ENCODE data around the gene GLIS2. TPM values are rescaled to one million over a fixed set of nuclear protein-coding genes. Genes with fewer than 3 reads are reported as not detected.

GLIS2 gene
- total and polyA plus RNA-seq, 10 of the 15 experiments (the other 5 are each of a cell fraction or from before 2014, with no cell fraction given), result 0.03 to 0.64 (median 0.18) TPM; not detected in 4

- no peak overlapping the region for H3K9ac ChIP-seq (ENCODE audit: control insufficient read depth, insufficient read depth, low read length)
- no peak overlapping the region for H3K4me3 ChIP-seq
- H3K79me2 ChIP-seq (ENCODE audit: control insufficient read depth, insufficient read depth, low read length), result peaks cover 23% of the 10 kb centered on the region
- no peak for FAIRE-seq
- ChIA-PET RAD21 (ENCODE audit: unreplicated experiment) (interaction anchor here (0.6 to 1.3 kb wide), 3 partner anchors 65 to 265 kb away, joined by 3 read pairs; partner anchors contain the start of gene CORO7), SMC1A (ENCODE audit: uncharacterized antibody, unreplicated experiment) (interaction anchor here (0.6 to 1.7 kb wide), 3 partner anchors 24 to 64 kb away, joined by 3 to 5 read pairs (median 3); no protein-coding TSS in a partner anchor), CTCF (interaction anchor here (0.8 to 3.2 kb wide), 5 partner anchors 19 to 98 kb away, joined by 3 to 30 read pairs (median 3); no protein-coding TSS in a partner anchor), POLR2A (interaction anchor here (0.6 to 1.4 kb wide), 5 partner anchors 10 to 1222 kb away, joined by 3 to 10 read pairs (median 7); partner anchors contain the start of gene HMOX2)
- in situ Hi-C loops (cut with MboI) (no loop called here), intact Hi-C loops (cut with micrococcal nuclease; ENCODE audit: unreplicated experiment) (loop anchor here (10.0 kb wide), 1 partner anchor 123 kb away; the partner anchor contains the start of genes HMOX2 and NMRAL1)
- H3K4me2 ChIP-seq (ENCODE audit: control insufficient read depth, insufficient read depth), result no peak overlapping the region
- TF ChIP-seq IKZF2 (IDR thresholded peaks at IDR 0.05), result no peak
- no peak for TF ChIP-seq TAF1 (IDR thresholded peaks at IDR 0.05; ENCODE audit: borderline replicate concordance, low read depth, low read length)
- TF ChIP-seq HDAC6 (IDR thresholded peaks at IDR 0.05; ENCODE audit: unreplicated experiment), result no peak
- no peak for TF ChIP-seq MEF2A (IDR thresholded peaks at IDR 0.05; ENCODE audit: insufficient read depth, low read depth, low read length)
- TF ChIP-seq GATAD2B (conservative IDR thresholded peaks at IDR 0.05; ENCODE audit: low read depth), result no peak
- no peak for TF ChIP-seq BCL11A (IDR thresholded peaks at IDR 0.05; ENCODE audit: low read depth, low read length)
- BruUV-seq (replicated peaks), result no TSS peak
- no peak overlapping the region for H3K27ac ChIP-seq (ENCODE audit: control insufficient read depth, insufficient read depth)
- peaks cover 0 to 3% of the 10 kb centered on the region in 2 experiments; a peak in 3 of 4 replicates for H3K36me3 ChIP-seq (ENCODE audit: control insufficient read depth in 2 of 2, insufficient read depth in 2 of 2, low read length in 1 of 2)
- ATAC-seq, result no peak
- H3K9me3 ChIP-seq (replicated peaks; ENCODE audit: control insufficient read depth, insufficient read depth, low read length), result no peaks in the 10 kb centered on the region
- no peak overlapping the region for H2AFZ ChIP-seq (ENCODE audit: control insufficient read depth, low read depth, low read length)
- 75% methylated on average over 6 of the region's 7 CpGs for WGBS (ENCODE audit: insufficient coverage, insufficient replicate concordance, low lambda C conversion rate, missing lambda C conversion rate)
- no peak for DNase-seq (ENCODE audit: low read depth, low spot score)
- H3K4me1 ChIP-seq (ENCODE audit: control insufficient read depth, insufficient read depth, low read length), result no peaks in the 10 kb centered on the region
- H4K20me1 ChIP-seq (ENCODE audit: control insufficient read depth, insufficient read depth), result no peaks in the 10 kb centered on the region
- H3K27me3 ChIP-seq (replicated peaks in 1 of 2; ENCODE audit: control insufficient read depth in 2 of 2, insufficient read depth in 2 of 2, low read length in 1 of 2), result no peaks in the 10 kb centered on the region
Observed at GRCh38 chr16:4351880-4352279, 36.0 kb downstream of the GLIS2 start.

GRCh38 chr16:4352843-4353242 lies 37.0 kb downstream of the GLIS2 start:
- no peaks in the 10 kb centered on the region for H3K27me3 ChIP-seq (replicated peaks in 1 of 2; ENCODE audit: control insufficient read depth in 2 of 2, insufficient read depth in 2 of 2, low read length in 1 of 2)
- ChIA-PET SMC1A (ENCODE audit: uncharacterized antibody, unreplicated experiment) (no interaction called here), CTCF (interaction anchor here (1.5 to 2.4 kb wide), 2 partner anchors 18 to 99 kb away, joined by 3 to 6 read pairs; no protein-coding TSS in a partner anchor), RAD21 (ENCODE audit: unreplicated experiment) (no interaction called here), POLR2A (interaction anchor here (0.7 to 1.4 kb wide), 2 partner anchors 11 to 81 kb away, joined by 3 read pairs; no protein-coding TSS in a partner anchor)
- no peak overlapping the region for H3K4me2 ChIP-seq (ENCODE audit: control insufficient read depth, insufficient read depth)
- DNase-seq (ENCODE audit: low read depth, low spot score) (no peak), ATAC-seq (no peak), FAIRE-seq (no peak)
- in situ Hi-C loops (cut with MboI), result no loop called here
- no peak overlapping the region for H2AFZ ChIP-seq (ENCODE audit: control insufficient read depth, low read depth, low read length)
- H3K9me3 ChIP-seq (replicated peaks; ENCODE audit: control insufficient read depth, insufficient read depth, low read length), result no peaks in the 10 kb centered on the region
- H4K20me1 ChIP-seq (ENCODE audit: control insufficient read depth, insufficient read depth), result no peaks in the 10 kb centered on the region
- no peak overlapping the region for H3K27ac ChIP-seq (ENCODE audit: control insufficient read depth, insufficient read depth)
- H3K9ac ChIP-seq (ENCODE audit: control insufficient read depth, insufficient read depth, low read length), result no peak overlapping the region
- 83% methylated on average over 5 of the region's 5 CpGs for WGBS (ENCODE audit: insufficient coverage, insufficient replicate concordance, low lambda C conversion rate, missing lambda C conversion rate)
- H3K36me3 ChIP-seq (ENCODE audit: control insufficient read depth in 2 of 2, insufficient read depth in 2 of 2, low read length in 1 of 2), result peaks cover 2 to 3% of the 10 kb centered on the region in 2 experiments
- BruUV-seq (replicated peaks), result no TSS peak
- intact Hi-C loops (cut with micrococcal nuclease; ENCODE audit: unreplicated experiment), result loop anchor here (10.0 kb wide), 1 partner anchor 122 kb away; the partner anchor contains the start of genes HMOX2 and NMRAL1
- H3K4me3 ChIP-seq, result no peak overlapping the region
- H3K4me1 ChIP-seq (ENCODE audit: control insufficient read depth, insufficient read depth, low read length), result no peaks in the 10 kb centered on the region
- peaks cover 23% of the 10 kb centered on the region for H3K79me2 ChIP-seq (ENCODE audit: control insufficient read depth, insufficient read depth, low read length)
- TF ChIP-seq SKIL (IDR thresholded peaks at IDR 0.05; ENCODE audit: low read depth, poor library complexity, severe bottlenecking) (no peak), ZNF687 (IDR thresholded peaks at IDR 0.05) (no peak), NR2C1 (IDR thresholded peaks at IDR 0.05) (no peak), ZNF622 (IDR thresholded peaks at IDR 0.05) (no peak), RELA (IDR thresholded peaks at IDR 0.05; ENCODE audit: borderline replicate concordance, partially characterized antibody) (no peak)
